HepG2 (cell line): Measurements from ENCODE around the gene ODAD4. TPM values are rescaled to one million over a fixed set of nuclear protein-coding genes. Genes with fewer than 3 reads are reported as not detected.

Source experiments
- AKAP8 ChIP-seq: sonication (generic); formaldehyde crosslinking; IDR thresholded peaks from 2 replicates; pipeline ENCODE4 v1.5.1; 2020; ENCODE audit warnings: mild to moderate bottlenecking, missing genetic modification reagents
- ETV6 ChIP-seq: sonication (generic); formaldehyde crosslinking; conservative IDR thresholded peaks from 2 replicates; pipeline ENCODE4 v1.4.0; 2020; ENCODE audit warnings: missing genetic modification reagents
- PAWR ChIP-seq: sonication (generic); formaldehyde crosslinking; IDR thresholded peaks from 2 replicates; pipeline ENCODE4 v1.4.0; 2020; ENCODE audit warnings: missing genetic modification reagents, mild to moderate bottlenecking, borderline replicate concordance
- PITX1 ChIP-seq: sonication (generic); formaldehyde crosslinking; IDR thresholded peaks from 2 replicates; pipeline ENCODE4 v1.5.1; 2020; ENCODE audit warnings: mild to moderate bottlenecking, missing genetic modification reagents
- POLR2AphosphoS2 ChIP-seq: IDR thresholded peaks from 2 replicates; pipeline ENCODE4 v1.6.1; 2011; ENCODE audit warnings: low read depth, low read length, improper control_type of control experiment
- REL ChIP-seq: sonication (generic); formaldehyde crosslinking; conservative IDR thresholded peaks from 2 replicates; pipeline ENCODE4 v1.8.0; 2022; ENCODE audit warnings: mild to moderate bottlenecking, missing genetic modification reagents, moderate library complexity
- ZC3H4 ChIP-seq: sonication (generic); formaldehyde crosslinking; IDR thresholded peaks from 2 replicates; pipeline ENCODE4 v1.4.0; 2020; ENCODE audit warnings: missing genetic modification reagents, borderline replicate concordance
- ZNF124 ChIP-seq: sonication (generic); formaldehyde crosslinking; IDR thresholded peaks from 2 replicates; pipeline ENCODE4 v1.4.0; 2020; ENCODE audit warnings: missing genetic modification reagents
- ZNF180 ChIP-seq: sonication (generic); formaldehyde crosslinking; IDR thresholded peaks from 2 replicates; pipeline ENCODE4 v1.4.0; 2020; ENCODE audit warnings: low read depth, missing genetic modification reagents, borderline replicate concordance
- ZNF746 ChIP-seq: sonication (generic); formaldehyde crosslinking; IDR thresholded peaks from 2 replicates; pipeline ENCODE4 v1.8.0; 2022; ENCODE audit warnings: mild to moderate bottlenecking, missing genetic modification reagents
- polyA plus RNA-seq, 8 experiments: library from polyadenylated mRNA; depleted of rRNA in 3 of 8; stranded (reverse) in 7 of 8; unstranded in 1 of 8; fragments of >200 nt; fragmentation: Illumina TruSeq in 4 of 8; extraction: Trizol in 4 of 8; gene quantifications; 2 replicates each; pipeline versions ENCODE4 v1.2.1 to v1.2.3, GENCODE V29; 2011 to 2016; ENCODE audit warnings: low read depth in 4 of 8, missing spikeins in 1 of 8, mixed read lengths in 1 of 8; ENCODE audit not compliant: insufficient read depth in 1 of 8
- total RNA-seq, 5 experiments: library from RNA; depleted of rRNA; stranded (reverse); fragments of >200 nt; fragmentation: Illumina TruSeq; extraction: Trizol; gene quantifications; 2 replicates each; pipeline ENCODE4 v1.2.3, GENCODE V29; 2016; ENCODE audit warnings: low read depth in 1 of 5
- TF ChIP-seq, protein P1 (sequence below): sonication (generic); formaldehyde crosslinking; IDR thresholded peaks from 2 replicates; pipeline ENCODE4 v1.4.0; 2020; ENCODE audit warnings: mild to moderate bottlenecking, missing genetic modification reagents
- TF ChIP-seq, protein P2 (sequence below): sonication (generic); formaldehyde crosslinking; IDR thresholded peaks from 2 replicates; pipeline ENCODE4 v1.5.0; 2020; ENCODE audit warnings: missing genetic modification reagents, mild to moderate bottlenecking, borderline replicate concordance
- TF ChIP-seq, protein P3 (sequence below): sonication (generic); formaldehyde crosslinking; IDR thresholded peaks from 2 replicates; pipeline ENCODE4 v1.8.1; 2022; ENCODE audit warnings: mild to moderate bottlenecking, missing genetic modification reagents
- TF ChIP-seq, protein P4 (sequence below): sonication (generic); formaldehyde crosslinking; IDR thresholded peaks from 2 replicates; pipeline ENCODE4 v1.9.0; 2022; ENCODE audit warnings: missing genetic modification reagents, mild to moderate bottlenecking, borderline replicate concordance
- TF ChIP-seq, protein P5 (sequence below): sonication (generic); formaldehyde crosslinking; conservative IDR thresholded peaks from 2 replicates; pipeline ENCODE4 v1.4.0; 2020; ENCODE audit warnings: missing genetic modification reagents

The ODAD4 gene
- total and polyA plus RNA-seq, 2 of the 13 experiments (the other 11 are each of a cell fraction or from before 2014, with no cell fraction given): 0.48 to 0.53 TPM

DNA sequence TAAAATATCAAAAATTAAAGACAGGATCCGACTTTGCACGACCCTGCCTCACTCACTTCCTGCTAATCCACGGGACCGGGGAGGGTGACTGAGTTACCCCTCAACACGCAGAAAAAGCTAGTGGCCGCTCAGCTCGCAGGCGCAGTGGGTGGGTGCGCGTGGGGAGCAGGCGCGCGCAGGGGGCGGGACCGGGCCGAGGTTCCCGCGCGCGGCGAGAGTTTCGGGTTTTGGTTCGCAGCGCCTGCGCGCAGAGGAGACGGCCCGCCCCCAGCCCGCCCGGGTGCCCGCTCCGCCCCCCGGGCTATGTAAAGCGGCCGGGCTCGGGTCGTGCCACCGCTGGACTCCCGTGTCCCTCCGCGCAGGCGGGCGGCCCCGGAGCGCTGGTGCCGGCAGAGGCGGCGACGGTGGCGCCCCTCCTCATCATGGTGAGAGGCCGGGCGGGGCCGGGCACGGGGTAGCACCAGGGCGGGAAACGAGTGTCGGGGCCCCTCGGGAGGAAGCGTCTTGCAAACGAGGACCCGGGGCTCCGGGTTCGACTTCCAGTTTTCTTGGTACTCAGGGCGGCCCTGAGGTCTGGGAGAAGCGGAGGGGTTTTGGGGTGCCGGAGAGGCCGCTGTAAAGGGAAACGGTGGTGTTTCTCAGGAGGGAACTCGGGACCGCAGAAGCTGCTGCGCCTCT lies 36.2 kb downstream of the ODAD4 start, which contains the start of gene CNP (continued):
- TF ChIP-seq, protein P1, sequence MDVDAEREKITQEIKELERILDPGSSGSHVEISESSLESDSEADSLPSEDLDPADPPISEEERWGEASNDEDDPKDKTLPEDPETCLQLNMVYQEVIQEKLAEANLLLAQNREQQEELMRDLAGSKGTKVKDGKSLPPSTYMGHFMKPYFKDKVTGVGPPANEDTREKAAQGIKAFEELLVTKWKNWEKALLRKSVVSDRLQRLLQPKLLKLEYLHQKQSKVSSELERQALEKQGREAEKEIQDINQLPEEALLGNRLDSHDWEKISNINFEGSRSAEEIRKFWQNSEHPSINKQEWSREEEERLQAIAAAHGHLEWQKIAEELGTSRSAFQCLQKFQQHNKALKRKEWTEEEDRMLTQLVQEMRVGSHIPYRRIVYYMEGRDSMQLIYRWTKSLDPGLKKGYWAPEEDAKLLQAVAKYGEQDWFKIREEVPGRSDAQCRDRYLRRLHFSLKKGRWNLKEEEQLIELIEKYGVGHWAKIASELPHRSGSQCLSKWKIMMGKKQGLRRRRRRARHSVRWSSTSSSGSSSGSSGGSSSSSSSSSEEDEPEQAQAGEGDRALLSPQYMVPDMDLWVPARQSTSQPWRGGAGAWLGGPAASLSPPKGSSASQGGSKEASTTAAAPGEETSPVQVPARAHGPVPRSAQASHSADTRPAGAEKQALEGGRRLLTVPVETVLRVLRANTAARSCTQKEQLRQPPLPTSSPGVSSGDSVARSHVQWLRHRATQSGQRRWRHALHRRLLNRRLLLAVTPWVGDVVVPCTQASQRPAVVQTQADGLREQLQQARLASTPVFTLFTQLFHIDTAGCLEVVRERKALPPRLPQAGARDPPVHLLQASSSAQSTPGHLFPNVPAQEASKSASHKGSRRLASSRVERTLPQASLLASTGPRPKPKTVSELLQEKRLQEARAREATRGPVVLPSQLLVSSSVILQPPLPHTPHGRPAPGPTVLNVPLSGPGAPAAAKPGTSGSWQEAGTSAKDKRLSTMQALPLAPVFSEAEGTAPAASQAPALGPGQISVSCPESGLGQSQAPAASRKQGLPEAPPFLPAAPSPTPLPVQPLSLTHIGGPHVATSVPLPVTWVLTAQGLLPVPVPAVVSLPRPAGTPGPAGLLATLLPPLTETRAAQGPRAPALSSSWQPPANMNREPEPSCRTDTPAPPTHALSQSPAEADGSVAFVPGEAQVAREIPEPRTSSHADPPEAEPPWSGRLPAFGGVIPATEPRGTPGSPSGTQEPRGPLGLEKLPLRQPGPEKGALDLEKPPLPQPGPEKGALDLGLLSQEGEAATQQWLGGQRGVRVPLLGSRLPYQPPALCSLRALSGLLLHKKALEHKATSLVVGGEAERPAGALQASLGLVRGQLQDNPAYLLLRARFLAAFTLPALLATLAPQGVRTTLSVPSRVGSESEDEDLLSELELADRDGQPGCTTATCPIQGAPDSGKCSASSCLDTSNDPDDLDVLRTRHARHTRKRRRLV (CRISPR knock-in tag): 0 out of 2 replicates have a peak, but pooled peaks have one; percentile 45
- TF ChIP-seq ZC3H4 (CRISPR knock-in tag) (peak; percentile 53; the same call in 1 of the 2 replicates), POLR2AphosphoS2 (peak; percentile 82), PAWR (CRISPR knock-in tag) (0 out of 2 replicates have a peak, but pooled peaks have one; percentile 3), ZNF124 (CRISPR knock-in tag) (no peak), ZNF746 (peak; percentile 84), PITX1 (CRISPR knock-in tag) (no peak; the same call in 1 of the 2 replicates), ETV6 (no peak), ZNF180 (CRISPR knock-in tag) (no peak), AKAP8 (CRISPR knock-in tag) (peak; percentile 73; the same call in 1 of the 2 replicates), REL (peak; percentile 95)
- TF ChIP-seq, protein P2, sequence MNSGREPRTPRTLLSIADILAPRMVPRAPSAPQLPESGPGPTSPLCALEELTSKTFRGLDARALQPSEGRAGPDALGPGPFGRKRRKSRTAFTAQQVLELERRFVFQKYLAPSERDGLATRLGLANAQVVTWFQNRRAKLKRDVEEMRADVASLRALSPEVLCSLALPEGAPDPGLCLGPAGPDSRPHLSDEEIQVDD (CRISPR knock-in tag): 0 out of 2 replicates have a peak, but pooled peaks have one; percentile 8
- TF ChIP-seq, protein P3, sequence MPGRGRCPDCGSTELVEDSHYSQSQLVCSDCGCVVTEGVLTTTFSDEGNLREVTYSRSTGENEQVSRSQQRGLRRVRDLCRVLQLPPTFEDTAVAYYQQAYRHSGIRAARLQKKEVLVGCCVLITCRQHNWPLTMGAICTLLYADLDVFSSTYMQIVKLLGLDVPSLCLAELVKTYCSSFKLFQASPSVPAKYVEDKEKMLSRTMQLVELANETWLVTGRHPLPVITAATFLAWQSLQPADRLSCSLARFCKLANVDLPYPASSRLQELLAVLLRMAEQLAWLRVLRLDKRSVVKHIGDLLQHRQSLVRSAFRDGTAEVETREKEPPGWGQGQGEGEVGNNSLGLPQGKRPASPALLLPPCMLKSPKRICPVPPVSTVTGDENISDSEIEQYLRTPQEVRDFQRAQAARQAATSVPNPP: 0 out of 2 replicates have a peak, but pooled peaks have one; percentile 26
- TF ChIP-seq, protein P4, sequence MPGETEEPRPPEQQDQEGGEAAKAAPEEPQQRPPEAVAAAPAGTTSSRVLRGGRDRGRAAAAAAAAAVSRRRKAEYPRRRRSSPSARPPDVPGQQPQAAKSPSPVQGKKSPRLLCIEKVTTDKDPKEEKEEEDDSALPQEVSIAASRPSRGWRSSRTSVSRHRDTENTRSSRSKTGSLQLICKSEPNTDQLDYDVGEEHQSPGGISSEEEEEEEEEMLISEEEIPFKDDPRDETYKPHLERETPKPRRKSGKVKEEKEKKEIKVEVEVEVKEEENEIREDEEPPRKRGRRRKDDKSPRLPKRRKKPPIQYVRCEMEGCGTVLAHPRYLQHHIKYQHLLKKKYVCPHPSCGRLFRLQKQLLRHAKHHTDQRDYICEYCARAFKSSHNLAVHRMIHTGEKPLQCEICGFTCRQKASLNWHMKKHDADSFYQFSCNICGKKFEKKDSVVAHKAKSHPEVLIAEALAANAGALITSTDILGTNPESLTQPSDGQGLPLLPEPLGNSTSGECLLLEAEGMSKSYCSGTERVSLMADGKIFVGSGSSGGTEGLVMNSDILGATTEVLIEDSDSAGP: no peak; the same call in none of the 2 replicates
- TF ChIP-seq, protein P5, sequence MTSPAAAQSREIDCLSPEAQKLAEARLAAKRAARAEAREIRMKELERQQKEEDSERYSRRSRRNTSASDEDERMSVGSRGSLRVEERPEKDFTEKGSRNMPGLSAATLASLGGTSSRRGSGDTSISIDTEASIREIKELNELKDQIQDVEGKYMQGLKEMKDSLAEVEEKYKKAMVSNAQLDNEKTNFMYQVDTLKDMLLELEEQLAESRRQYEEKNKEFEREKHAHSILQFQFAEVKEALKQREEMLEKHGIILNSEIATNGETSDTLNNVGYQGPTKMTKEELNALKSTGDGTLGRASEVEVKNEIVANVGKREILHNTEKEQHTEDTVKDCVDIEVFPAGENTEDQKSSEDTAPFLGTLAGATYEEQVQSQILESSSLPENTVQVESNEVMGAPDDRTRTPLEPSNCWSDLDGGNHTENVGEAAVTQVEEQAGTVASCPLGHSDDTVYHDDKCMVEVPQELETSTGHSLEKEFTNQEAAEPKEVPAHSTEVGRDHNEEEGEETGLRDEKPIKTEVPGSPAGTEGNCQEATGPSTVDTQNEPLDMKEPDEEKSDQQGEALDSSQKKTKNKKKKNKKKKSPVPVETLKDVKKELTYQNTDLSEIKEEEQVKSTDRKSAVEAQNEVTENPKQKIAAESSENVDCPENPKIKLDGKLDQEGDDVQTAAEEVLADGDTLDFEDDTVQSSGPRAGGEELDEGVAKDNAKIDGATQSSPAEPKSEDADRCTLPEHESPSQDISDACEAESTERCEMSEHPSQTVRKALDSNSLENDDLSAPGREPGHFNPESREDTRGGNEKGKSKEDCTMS (CRISPR knock-in tag): no peak
